HL-60 (cell line): Measurements from ENCODE around the gene NUDT17.

Experiments used
- TF ChIP-seq, protein P1 (sequence below): IDR thresholded peaks from one replicate; pipeline ENCODE4 v1.5.1; 2011; ENCODE audit warnings: low read length, control low read depth, inconsistent platforms; ENCODE audit not compliant: insufficient read depth
- TF ChIP-seq, protein P2 (sequence below): IDR thresholded peaks from 2 replicates; pipeline ENCODE4 v1.6.1; 2012; ENCODE audit warnings: low read depth; ENCODE audit not compliant: insufficient replicate concordance

DNA sequence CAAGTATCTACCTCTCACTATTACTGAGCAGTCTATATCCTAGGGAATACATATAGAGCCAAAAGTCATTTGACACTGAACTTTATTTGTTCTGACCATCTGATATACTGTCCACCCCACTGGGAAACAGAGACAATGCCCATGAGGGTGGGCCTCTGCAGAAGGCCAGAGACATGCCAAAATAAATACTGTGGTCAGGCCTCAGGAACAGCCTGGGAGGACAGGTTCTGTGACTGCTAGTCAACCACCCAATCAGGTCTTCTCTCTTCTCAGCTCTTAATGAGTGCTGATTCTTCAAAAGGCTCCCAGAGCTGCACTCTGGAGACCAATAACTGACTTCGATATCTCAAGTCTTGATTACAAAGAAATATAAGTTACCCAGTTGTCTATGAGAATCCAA is 45.7 kb downstream of the NUDT17 start:
- TF ChIP-seq, protein P1, sequence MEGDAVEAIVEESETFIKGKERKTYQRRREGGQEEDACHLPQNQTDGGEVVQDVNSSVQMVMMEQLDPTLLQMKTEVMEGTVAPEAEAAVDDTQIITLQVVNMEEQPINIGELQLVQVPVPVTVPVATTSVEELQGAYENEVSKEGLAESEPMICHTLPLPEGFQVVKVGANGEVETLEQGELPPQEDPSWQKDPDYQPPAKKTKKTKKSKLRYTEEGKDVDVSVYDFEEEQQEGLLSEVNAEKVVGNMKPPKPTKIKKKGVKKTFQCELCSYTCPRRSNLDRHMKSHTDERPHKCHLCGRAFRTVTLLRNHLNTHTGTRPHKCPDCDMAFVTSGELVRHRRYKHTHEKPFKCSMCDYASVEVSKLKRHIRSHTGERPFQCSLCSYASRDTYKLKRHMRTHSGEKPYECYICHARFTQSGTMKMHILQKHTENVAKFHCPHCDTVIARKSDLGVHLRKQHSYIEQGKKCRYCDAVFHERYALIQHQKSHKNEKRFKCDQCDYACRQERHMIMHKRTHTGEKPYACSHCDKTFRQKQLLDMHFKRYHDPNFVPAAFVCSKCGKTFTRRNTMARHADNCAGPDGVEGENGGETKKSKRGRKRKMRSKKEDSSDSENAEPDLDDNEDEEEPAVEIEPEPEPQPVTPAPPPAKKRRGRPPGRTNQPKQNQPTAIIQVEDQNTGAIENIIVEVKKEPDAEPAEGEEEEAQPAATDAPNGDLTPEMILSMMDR, result no peak
- TF ChIP-seq, protein P2, sequence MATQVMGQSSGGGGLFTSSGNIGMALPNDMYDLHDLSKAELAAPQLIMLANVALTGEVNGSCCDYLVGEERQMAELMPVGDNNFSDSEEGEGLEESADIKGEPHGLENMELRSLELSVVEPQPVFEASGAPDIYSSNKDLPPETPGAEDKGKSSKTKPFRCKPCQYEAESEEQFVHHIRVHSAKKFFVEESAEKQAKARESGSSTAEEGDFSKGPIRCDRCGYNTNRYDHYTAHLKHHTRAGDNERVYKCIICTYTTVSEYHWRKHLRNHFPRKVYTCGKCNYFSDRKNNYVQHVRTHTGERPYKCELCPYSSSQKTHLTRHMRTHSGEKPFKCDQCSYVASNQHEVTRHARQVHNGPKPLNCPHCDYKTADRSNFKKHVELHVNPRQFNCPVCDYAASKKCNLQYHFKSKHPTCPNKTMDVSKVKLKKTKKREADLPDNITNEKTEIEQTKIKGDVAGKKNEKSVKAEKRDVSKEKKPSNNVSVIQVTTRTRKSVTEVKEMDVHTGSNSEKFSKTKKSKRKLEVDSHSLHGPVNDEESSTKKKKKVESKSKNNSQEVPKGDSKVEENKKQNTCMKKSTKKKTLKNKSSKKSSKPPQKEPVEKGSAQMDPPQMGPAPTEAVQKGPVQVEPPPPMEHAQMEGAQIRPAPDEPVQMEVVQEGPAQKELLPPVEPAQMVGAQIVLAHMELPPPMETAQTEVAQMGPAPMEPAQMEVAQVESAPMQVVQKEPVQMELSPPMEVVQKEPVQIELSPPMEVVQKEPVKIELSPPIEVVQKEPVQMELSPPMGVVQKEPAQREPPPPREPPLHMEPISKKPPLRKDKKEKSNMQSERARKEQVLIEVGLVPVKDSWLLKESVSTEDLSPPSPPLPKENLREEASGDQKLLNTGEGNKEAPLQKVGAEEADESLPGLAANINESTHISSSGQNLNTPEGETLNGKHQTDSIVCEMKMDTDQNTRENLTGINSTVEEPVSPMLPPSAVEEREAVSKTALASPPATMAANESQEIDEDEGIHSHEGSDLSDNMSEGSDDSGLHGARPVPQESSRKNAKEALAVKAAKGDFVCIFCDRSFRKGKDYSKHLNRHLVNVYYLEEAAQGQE, result no peak
